GM12872 (cell line): Measurements from ENCODE around the gene TEX35.

ENCODE experiments used
- CTCF ChIP-seq: IDR thresholded peaks from 3 replicates; pipeline ENCODE4 v1.5.1; 2011; ENCODE audit warnings: low read depth, mild to moderate bottlenecking, low read length, moderate library complexity; ENCODE audit not compliant: insufficient read depth

Gene TEX35

GRCh38 chr1:178488393-178488792 is 24.5 kb upstream of the TEX35 start:
- TF ChIP-seq CTCF: no peak

- no peak for TF ChIP-seq CTCF
Measured at GRCh38 chr1:178489399-178489798, 23.5 kb upstream of the TEX35 start.

- no peak for TF ChIP-seq CTCF
Measured at GRCh38 chr1:178490136-178490535, 22.8 kb upstream of the TEX35 start.

- TF ChIP-seq CTCF: no peak
Measured at GRCh38 chr1:178490967-178491366, 21.9 kb upstream of the TEX35 start.

GRCh38 chr1:178491721-178492120 is 21.2 kb upstream of the TEX35 start:
- TF ChIP-seq CTCF: no peak

GRCh38 chr1:178492341-178492740 is 20.6 kb upstream of the TEX35 start:
- TF ChIP-seq CTCF: no peak

- TF ChIP-seq CTCF: no peak
Measured at GRCh38 chr1:178493301-178493741, 19.6 kb upstream of the TEX35 start.

GRCh38 chr1:178494569-178494971 is 18.3 kb upstream of the TEX35 start:
- TF ChIP-seq CTCF: no peak
